Small intestine (tissue), 7 donors: Measurements from ENCODE around the gene ORM2. TPM values are rescaled to one million over a fixed set of nuclear protein-coding genes. Genes with fewer than 3 reads are reported as not detected.
"Not testable (repeated sequence)": the region's sequence is repeated elsewhere in the genome, so short reads cannot be mapped to it uniquely, and the experiment has no call there.

Source experiments
- DNase-seq, 2 donors: peaks; one replicate each; pipeline versions ENCODE4 v3.0.0 to v3.0.0-alpha.2; 2013
- FAIRE-seq: peaks from 2 replicates; lab custom pipeline; 2012; peaks lifted over from hg19 to GRCh38; lab: Jason Lieb, UNC
- H3K27ac ChIP-seq, 3 donors: one replicate each; pipeline ENCODE4 v1.5.1; 2013; ENCODE audit warnings: low read length in 2 of 3, mild to moderate bottlenecking in 2 of 3, control low read depth in 1 of 3, inconsistent platforms in 1 of 3, low read depth in 1 of 3, moderate library complexity in 1 of 3
- H3K27me3 ChIP-seq, 3 donors: one replicate each; pipeline ENCODE4 v1.6.1; 2013; ENCODE audit warnings: low read length in 3 of 3, inconsistent platforms in 1 of 3; ENCODE audit not compliant: control insufficient read depth in 3 of 3, insufficient read depth in 3 of 3
- H3K36me3 ChIP-seq, 3 donors: one replicate each; pipeline ENCODE4 v1.6.1; 2013; ENCODE audit warnings: low read length in 3 of 3, inconsistent platforms in 1 of 3, low read depth in 1 of 3, mild to moderate bottlenecking in 1 of 3, moderate library complexity in 1 of 3; ENCODE audit not compliant: control insufficient read depth in 3 of 3, insufficient read depth in 2 of 3
- H3K4me1 ChIP-seq, 3 donors: one replicate each; pipeline ENCODE4 v1.6.1; 2013; ENCODE audit warnings: low read length in 2 of 3, inconsistent platforms in 1 of 3, low read depth in 1 of 3, mild to moderate bottlenecking in 1 of 3, moderate library complexity in 1 of 3; ENCODE audit not compliant: control insufficient read depth in 3 of 3, insufficient read depth in 2 of 3
- H3K4me3 ChIP-seq, 3 donors: one replicate each; pipeline ENCODE4 v1.5.1; 2013; ENCODE audit warnings: low read length in 3 of 3, control low read depth in 1 of 3, inconsistent platforms in 1 of 3, low read depth in 1 of 3, mild to moderate bottlenecking in 1 of 3, moderate library complexity in 1 of 3
- H3K9me3 ChIP-seq, 2 donors: one replicate each; pipeline ENCODE4 v1.6.1; 2013; ENCODE audit warnings: low read depth in 1 of 2, low read length in 1 of 2; ENCODE audit not compliant: control insufficient read depth in 2 of 2, insufficient read depth in 1 of 2
- WGBS, 3 donors: extraction: QIAGEN DNeasy Blood & Tissue Kit; methylation state at CpG; one replicate each; pipeline ENCODE4 v1.1.7; 2013; 5-methylcytosine and 5-hydroxymethylcytosine counted together
- polyA plus RNA-seq, 4 donors: library from polyadenylated mRNA; stranded (reverse) in 3 of 4; unstranded in 1 of 4; fragments of 200-250 nt in 3 of 4; fragments of 120-200 nt in 1 of 4; gene quantifications; one replicate each; pipeline versions ENCODE4 v1.2.1 to v1.2.3, GENCODE V29; 2013
- donor health status: healthy with polysubstance abuse.
- donor health status: control.
- donor health status: control.
- donor health status: Bipolar disorder and iron deficiency.
- donor health status: healthy.

Gene ORM2
- polyA plus RNA-seq, 4 donors, result 0.28 TPM; not detected in 3

DNA sequence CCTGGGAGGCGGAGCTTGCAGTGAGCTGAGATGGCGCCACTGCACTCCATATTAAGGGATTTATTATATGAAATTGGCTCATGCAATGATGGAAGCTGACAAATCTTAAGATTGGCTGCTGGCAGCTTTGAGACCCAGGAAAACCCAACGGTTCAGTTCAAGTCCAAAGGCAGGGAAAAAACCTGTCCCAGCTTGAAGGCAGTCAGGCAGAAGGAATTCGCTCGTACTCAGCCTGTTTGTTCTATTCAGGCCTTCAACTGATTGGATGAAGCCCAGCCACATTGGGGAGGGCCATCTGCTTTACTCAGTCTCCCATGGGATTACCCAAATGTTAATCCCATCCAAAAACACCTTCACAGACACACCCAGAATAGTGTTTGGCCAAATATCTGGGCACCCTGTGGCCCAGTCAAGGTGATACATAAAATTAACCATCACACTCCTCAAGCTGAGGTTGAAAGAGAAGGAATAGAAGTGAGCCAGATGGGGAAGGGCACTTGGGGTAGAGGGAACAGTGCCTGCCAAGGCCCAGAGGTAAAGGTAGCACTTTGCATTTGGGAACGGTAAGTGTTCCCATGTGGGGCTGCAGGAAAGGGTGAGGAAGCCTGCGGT is 15.3 kb upstream of the ORM2 start:
- DNase-seq (no peak), FAIRE-seq (no peak)
- Histone ChIP-seq H3K36me3 (peaks cover 0 to 16% (median 0%) of the 10 kb centered on the region in 3 donors), H3K4me3 (no peak overlapping the region), H3K27ac (no peak overlapping the region), H3K27me3 (no peaks in the 10 kb centered on the region), H3K9me3 (no peaks in the 10 kb centered on the region), H3K4me1 (no peaks in the 10 kb centered on the region)
- whole genome bisulfite sequencing, 3 donors, result 81 to 87% (median 81%) methylated on average over 7 of the region's 7 CpGs

DNA sequence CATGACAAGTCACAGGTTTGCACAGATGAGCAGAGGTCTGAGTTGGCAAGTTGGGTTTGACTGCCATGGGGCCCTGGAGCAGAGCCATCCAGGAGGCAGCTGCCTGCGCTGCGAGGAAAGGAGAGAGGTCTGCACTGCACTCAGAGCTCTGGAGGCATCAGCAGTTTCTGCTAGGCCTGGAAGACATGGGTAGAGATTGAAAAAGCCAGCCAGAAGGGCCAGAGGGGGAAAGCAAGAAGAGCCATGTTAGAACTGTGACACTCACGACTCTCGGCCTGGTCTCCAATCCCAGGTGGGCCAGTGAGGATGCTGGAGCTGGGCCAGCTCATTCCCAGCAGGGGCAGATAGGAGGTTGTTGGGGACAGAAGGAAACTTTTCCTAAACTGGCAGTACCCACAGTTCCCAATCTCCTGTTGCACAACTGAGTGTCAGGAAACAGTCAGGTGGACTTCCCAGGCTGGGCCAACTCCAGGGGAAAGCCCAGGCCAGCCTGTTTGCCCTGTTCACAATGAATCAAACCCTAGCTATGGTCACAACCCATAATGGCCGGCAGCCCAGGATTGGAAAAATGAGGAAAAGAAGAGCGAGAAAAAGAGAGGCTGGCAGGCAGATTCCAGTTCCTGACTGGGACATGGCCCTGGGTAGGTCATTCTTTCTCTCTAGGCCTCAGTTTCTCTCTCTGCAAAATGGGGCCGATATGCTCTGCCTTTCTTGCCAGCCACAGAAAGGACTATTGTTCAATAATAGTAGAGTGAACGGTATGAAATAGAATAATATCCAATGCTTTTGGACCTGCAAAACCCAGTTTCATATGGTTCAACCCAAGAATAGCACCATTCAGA is 14.6 kb upstream of the ORM2 start:
- Histone ChIP-seq H3K9me3 (no peaks in the 10 kb centered on the region), H3K27me3 (no peaks in the 10 kb centered on the region), H3K27ac (no peak overlapping the region), H3K4me1 (no peaks in the 10 kb centered on the region), H3K36me3 (peaks cover 0 to 16% (median 0%) of the 10 kb centered on the region in 3 donors), H3K4me3 (no peak overlapping the region)
- 87 to 89% (median 88%) methylated on average over 8 of the region's 8 CpGs for WGBS, 3 donors
- DNase-seq (no peak), FAIRE-seq (no peak)

DNA sequence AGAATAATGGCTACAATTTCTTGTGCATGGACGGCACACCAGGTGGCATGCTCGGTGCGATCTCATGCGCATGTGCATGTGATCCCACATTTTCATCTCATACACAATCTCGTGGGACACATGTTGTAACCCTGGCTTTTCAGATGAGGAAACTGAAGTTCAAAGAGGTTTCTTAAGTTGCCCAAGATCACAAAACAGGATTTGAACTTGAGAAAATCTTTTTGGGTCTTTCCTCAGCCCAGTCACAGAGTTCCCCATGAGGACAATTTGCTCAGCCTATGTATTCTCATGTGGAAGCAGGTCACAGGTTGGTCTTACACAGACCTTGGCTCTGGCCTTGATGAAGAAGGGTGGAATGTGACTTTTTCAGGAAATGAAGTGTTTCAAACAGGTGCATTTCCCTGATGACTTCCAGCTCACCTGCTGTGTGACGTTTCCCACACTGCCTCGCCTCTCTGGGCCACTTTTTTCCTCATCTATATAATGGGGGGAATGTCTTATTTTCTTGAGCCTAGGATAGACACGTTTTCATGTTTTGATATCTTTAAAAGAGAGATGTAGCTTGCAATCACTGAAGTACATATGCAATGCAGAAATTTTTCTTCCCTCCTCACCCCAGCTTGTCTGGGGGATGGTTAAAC is 13.8 kb upstream of the ORM2 start:
- DNase-seq (no peak), FAIRE-seq (no peak)
- H3K4me1 ChIP-seq, result no peaks in the 10 kb centered on the region
- H3K4me3 ChIP-seq, result no peak overlapping the region
- no peaks in the 10 kb centered on the region for H3K9me3 ChIP-seq
- peaks cover 0 to 11% (median 0%) of the 10 kb centered on the region in 3 donors for H3K36me3 ChIP-seq
- no peaks in the 10 kb centered on the region for H3K27me3 ChIP-seq
- WGBS, 3 donors, result 78 to 85% (median 85%) methylated on average over 8 of the region's 8 CpGs
- H3K27ac ChIP-seq, result no peak overlapping the region

DNA sequence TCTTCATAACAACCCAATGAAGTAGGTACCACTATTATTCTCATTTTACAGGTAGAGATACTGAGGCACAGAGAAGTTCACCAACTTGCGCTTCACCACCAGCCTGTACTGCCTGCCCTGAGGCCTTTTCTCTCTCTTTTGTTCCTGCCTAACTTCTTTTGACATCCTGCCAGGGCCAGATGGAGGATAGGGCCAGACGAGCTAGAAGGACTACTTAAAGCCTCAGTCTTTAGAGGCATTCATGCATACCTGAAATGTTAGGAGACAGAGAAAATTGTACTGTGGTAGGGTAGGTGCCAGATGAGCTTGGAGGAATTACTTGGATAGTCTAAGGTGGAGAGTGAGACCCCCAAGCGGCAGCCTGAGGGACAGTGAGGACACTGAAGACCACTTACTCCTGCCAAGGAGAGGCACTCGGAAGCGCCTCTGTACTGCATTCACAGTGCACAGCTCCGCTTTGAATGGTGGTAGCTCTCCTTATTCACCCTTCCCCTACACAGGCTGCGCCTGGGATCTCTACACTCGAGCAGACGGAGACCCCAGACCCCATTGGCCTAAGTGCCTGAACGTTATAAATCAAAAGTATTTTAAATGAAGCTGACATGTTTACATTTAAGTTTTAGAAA is 13.0 kb upstream of the ORM2 start:
- no peaks in the 10 kb centered on the region for H3K27me3 ChIP-seq
- peaks cover 0 to 5% (median 0%) of the 10 kb centered on the region in 3 donors for H3K36me3 ChIP-seq
- no peaks in the 10 kb centered on the region for H3K9me3 ChIP-seq
- H3K4me3 ChIP-seq, result no peak overlapping the region
- DNase-seq (no peak), FAIRE-seq (no peak)
- H3K27ac ChIP-seq, result no peak overlapping the region
- H3K4me1 ChIP-seq, result no peaks in the 10 kb centered on the region
- WGBS, 3 donors, result 72 to 77% (median 76%) methylated on average over 10 of the region's 10 CpGs

DNA sequence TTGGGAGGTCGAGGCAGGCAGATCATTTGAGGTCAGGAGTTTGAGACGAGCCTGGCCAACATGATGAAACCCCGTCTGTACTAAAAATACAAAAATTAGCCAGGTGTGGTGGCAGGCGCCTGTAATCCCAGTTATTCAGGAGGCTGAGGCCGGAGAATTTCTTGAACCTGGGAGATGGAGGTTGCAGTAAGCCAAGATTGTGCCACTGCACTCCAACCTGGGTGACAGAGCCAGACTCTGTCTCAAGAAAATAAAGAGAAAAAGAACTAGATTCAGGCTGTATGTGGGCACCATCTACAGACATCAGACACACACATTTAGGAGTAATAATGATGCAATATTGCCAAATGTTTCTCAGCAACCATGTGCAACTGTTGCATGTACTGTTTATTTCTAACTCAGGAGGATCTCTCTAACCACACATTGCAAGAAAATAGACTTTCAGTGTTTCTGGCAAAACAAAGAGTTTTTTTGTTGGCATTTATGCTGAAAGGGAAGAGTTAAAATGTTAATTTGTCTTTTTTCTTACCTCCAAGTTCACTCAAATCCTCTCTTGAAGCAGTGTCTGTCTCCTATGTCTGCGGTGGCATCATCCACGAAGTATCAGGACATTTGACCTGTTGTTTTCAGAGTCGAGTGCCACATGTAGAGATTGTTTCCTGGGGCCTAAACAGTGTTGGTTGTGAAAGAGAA is 11.9 kb upstream of the ORM2 start:
- Histone ChIP-seq H3K36me3 (no peaks in the 10 kb centered on the region), H3K27ac (no peak overlapping the region), H3K27me3 (no peaks in the 10 kb centered on the region), H3K9me3 (no peaks in the 10 kb centered on the region), H3K4me1 (no peaks in the 10 kb centered on the region), H3K4me3 (no peak overlapping the region)
- DNase-seq, result no peak
- 76 to 87% (median 85%) methylated on average over 8 of the region's 8 CpGs for WGBS, 3 donors
- FAIRE-seq, result no peak

DNA sequence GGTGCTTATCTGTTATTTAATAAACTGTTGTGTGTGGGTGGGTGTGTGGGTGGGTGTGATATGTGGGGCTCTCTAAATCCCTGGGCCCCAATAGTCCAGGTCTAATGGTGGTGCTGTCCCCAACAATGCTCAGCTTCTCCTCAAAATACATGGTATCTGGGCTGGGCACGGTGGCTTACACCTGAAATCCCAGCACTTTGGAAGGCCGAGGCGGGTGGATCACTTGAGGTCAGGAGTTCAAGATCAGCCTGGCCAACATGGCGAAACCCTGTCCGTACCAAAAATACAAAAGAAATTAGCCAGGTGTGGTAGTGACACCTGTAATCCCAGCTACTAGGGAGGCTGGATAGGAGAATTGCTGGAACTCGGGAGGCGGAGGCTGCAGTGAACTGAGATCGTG is 11.3 kb upstream of the ORM2 start:
- DNase-seq, result no peak

DNA sequence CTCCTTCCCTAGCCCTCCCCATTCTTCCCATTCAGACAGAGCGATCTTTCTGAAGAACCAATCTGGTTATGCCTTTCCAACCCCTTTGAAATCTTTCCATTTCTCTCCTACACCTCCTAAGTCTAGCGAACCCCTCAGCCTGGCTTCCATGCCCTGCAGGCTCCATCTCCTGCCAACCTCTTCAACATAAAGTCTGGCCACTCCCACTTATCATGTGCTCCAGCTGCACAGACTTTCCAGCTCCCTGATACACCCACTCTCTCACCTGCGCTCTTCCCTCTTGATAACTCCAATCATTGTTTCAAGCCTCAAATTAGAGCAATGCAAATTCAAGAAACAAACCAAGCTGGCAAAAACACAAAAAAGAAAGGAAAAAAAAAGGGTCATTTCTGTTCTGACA is 10.5 kb upstream of the ORM2 start:
- Histone ChIP-seq H3K27ac (no peak overlapping the region), H3K36me3 (no peaks in the 10 kb centered on the region), H3K9me3 (no peaks in the 10 kb centered on the region), H3K27me3 (no peaks in the 10 kb centered on the region), H3K4me3 (no peak overlapping the region), H3K4me1 (no peaks in the 10 kb centered on the region)
- 53 to 76% (median 65%) methylated on average over 3 of the region's 3 CpGs for WGBS, 3 donors
- DNase-seq (no peak), FAIRE-seq (no peak)

More for the DNA sequence above, 11.3 kb upstream of the ORM2 start:
- 77 to 88% (median 83%) methylated on average over 8 of the region's 8 CpGs for WGBS, 3 donors
- Histone ChIP-seq H3K36me3 (no peaks in the 10 kb centered on the region), H3K9me3 (no peaks in the 10 kb centered on the region), H3K4me3 (no peak overlapping the region), H3K27ac (no peak overlapping the region), H3K27me3 (no peaks in the 10 kb centered on the region), H3K4me1 (no peaks in the 10 kb centered on the region)
- no peak for FAIRE-seq

DNA sequence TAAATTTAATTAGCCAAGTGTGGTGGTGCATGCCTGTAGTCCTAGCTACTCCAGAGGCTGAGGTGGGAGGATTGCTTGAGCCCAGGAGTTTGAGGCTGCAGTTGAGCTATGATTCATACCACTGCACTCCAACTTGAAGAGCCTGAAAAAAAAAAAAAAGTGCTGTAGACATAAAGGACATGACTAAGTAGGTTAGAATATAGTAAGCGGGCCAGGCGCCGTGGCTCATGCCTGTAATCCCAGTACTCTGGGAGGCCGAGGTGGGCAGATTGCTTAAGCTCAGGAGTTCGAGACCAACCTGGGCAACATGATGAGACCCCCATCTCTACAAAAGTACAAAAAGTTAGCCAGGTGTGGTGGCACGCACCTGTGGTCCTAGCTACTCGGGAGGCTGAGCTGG is 9.0 kb upstream of the ORM2 start:
- 86 to 94% (median 89%) methylated on average over 7 of the region's 7 CpGs for WGBS, 3 donors
- H3K9me3 ChIP-seq, H3K36me3 ChIP-seq, H3K27ac ChIP-seq, FAIRE-seq, H3K27me3 ChIP-seq, H3K4me1 ChIP-seq, DNase-seq, H3K4me3 ChIP-seq: not testable (repeated sequence)
